Bone marrow (tissue), 2 donors: ENCODE measurements around the gene TMEM154.
"Not testable (repeated sequence)": the region's sequence is repeated elsewhere in the genome, so short reads cannot be mapped to it uniquely, and the experiment has no call there.

Experiments used
- DNase-seq, 2 donors: peaks; one replicate each; lab custom pipeline; 2025; lab: John Stamatoyannopoulos, UW

TMEM154 gene

GRCh38 chr4:152667781-152668180 is 12.0 kb downstream of the TMEM154 start:
- no peak for DNase-seq

GRCh38 chr4:152666946-152667345 is 12.9 kb downstream of the TMEM154 start:
- DNase-seq = no peak

DNA sequence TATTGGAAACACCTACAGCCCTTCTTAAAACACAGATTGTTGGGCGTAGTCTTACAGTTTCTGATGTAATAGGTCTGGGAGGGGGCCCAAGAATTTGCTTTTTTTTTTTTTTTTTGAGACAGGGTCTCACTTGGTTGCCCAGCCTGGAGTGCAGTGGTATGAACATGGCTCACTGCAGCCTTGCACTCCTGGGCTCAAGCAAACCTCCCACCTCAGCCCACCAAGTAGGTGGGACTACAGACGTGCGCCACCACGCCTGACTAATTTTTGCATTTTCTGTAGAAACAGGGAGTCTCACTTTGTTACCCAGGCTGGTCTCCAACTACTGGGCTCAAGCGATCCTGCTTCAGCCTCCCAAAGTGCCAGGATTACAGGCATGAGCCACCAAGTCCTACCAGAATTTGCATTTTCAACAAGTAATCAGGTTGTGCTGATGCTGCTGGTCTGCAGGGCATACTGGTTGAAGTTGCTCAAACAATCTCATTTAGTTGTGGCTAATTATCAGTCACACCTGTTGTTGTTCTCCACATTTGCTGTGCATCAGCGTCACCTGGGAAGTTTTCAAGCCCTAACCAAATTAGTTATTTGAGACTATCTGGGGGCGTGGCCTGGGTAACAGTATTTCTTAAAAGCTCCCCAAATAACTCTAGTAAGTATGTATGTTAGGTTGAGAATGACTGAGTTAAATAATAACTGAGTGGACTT is 14.0 kb downstream of the TMEM154 start:
- DNase-seq = no peak

- DNase-seq = not testable (repeated sequence)
Observed at GRCh38 chr4:152664067-152664378, 15.8 kb downstream of the TMEM154 start.

GRCh38 chr4:152663203-152664066 is 16.4 kb downstream of the TMEM154 start:
- DNase-seq = peak in 1 of 2 donors; percentile 58

- DNase-seq = no peak
Observed at GRCh38 chr4:152661649-152662048, 18.1 kb downstream of the TMEM154 start.

- no peak for DNase-seq
Observed at GRCh38 chr4:152660526-152660925, 19.3 kb downstream of the TMEM154 start.

DNA sequence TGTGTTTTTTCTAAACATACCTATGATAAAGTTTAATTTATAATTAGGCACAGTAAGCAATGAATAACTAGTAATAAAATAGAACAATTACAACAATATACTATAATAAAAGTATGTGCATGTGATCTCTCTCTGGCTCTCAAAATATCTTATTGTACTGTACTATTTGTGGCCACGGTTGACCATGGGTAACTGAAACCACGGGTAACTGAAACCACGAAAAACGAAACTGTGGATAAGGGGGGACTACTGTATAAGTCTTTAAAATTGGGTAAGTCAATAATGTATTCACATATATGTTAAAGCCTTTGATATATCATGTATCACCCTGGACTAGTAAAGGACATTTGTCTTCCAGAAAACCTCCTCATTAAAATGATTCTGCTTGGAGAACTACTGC is 20.0 kb downstream of the TMEM154 start:
- DNase-seq = no peak

DNA sequence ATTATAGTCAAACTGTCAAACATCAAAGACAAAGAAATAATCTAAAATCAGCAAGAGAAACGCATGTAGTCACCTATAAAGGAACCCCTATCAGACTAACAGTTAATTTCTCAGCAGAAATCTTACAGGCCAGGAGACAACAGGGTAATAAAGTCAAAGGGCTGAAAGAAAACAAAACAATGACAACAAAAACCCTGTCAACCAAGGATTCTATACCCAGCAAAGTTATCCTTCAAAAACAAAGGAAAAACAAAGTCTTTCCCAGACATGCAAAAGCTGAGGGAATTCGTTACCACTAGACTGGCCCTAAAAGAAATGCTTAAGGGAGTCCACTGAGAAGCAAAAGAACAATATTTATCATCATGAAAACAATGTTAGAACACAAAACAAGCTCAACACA is 22.1 kb downstream of the TMEM154 start:
- no peak for DNase-seq

- DNase-seq = no peak
Observed at GRCh38 chr4:152655272-152656129, 24.3 kb downstream of the TMEM154 start.

DNA sequence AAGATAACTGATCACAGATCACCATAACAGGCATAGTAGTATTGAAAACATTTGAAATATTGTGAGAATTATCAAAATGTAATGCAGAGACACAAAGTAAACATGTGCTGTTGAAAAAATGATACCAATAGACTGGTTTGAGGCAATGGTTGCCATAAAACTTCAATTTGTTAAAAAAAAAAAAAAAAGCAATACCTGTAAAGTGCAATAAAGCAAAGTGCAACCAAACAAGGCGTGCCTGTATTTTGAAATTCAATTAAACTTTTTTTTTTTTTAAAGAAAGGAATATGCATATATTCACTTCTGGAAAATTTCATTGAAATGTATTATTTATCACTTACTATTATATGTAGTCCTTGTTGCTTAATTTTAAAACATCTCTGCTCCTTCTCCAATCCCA is 27.7 kb downstream of the TMEM154 start:
- no peak for DNase-seq

GRCh38 chr4:152651473-152652060 is 28.2 kb downstream of the TMEM154 start:
- DNase-seq = no peak

DNA sequence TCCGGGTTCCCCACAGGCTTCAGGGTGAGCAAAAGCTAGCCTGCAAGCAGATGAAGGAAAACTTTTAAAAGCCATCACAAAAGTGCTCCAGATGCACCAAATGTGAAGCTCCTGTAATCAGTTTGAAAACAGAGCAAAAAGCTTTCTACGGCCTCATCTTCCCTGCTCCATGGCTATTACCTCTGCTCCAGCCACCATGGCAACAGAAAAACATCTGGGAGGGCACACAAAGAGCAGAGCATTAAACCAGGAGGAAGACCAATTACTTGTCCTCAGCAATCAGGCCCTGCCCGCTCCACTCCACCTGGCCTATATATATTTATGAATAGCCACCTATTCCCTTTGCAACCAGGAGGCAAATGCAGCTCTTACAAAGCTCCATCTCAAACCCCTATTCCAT is 33.6 kb downstream of the TMEM154 start:
- no peak for DNase-seq

DNA sequence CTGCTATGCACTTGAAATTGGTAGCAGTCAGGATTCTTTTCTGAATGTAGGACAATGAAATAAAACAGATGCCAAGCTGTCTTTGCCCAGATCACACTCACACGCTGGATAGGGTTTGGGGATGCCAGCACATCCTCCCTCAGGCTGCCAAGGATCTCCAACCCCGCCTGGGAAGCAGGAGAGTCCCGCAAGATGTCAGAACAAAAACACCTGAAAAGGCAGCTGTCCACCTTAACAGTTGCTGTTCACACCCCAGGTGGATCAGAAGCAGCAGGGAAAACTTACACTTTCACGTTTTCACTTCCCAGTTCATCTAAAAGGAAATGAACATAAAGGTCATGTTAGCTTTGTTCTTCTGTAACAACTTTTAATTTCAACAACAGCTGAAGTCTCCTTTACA is 35.7 kb downstream of the TMEM154 start:
- DNase-seq = no peak

DNA sequence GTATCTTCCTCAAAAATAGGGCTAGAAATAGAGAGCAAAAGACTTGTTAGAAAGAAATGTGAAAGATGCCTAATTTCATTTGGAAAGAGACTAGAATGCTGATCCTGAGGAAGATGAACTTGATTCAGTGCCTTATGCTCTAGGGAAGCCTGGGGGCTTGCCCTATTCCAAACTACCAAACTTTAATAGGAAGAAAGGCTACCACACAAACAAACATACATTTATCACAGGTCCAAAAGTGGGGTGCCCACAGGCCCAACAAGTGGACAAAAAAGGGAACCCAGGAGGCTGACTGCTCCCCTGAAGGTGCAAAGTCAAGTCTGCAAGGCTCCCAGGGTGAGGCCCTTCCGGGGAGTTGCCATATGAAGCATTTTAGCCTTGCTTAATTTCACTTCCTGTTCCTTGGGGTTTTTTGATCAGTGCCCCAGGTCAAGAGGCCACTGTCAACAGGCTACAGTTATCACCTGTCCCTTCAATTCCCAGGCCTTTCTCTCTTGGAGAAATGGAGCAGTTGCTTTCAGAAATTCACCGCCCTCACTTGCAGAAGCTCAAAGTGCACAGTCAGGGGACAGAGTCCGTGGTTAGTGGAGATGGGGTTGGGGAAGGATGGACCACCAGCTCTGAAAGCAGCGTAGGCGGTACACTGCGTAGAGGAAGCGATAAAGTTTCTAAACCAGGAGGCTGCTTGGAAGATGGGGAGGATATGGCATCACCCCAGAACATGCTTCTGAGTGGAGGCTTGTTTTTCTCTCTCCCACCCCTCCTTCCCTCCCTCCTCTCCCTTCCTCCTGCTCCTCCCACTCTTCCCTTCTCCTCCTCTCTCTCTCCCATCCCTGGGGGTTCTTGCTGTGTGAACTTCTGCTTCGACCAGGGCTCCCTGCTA is 36.4 kb downstream of the TMEM154 start:
- peak in 1 of 2 donors; percentile 47 for DNase-seq

DNA sequence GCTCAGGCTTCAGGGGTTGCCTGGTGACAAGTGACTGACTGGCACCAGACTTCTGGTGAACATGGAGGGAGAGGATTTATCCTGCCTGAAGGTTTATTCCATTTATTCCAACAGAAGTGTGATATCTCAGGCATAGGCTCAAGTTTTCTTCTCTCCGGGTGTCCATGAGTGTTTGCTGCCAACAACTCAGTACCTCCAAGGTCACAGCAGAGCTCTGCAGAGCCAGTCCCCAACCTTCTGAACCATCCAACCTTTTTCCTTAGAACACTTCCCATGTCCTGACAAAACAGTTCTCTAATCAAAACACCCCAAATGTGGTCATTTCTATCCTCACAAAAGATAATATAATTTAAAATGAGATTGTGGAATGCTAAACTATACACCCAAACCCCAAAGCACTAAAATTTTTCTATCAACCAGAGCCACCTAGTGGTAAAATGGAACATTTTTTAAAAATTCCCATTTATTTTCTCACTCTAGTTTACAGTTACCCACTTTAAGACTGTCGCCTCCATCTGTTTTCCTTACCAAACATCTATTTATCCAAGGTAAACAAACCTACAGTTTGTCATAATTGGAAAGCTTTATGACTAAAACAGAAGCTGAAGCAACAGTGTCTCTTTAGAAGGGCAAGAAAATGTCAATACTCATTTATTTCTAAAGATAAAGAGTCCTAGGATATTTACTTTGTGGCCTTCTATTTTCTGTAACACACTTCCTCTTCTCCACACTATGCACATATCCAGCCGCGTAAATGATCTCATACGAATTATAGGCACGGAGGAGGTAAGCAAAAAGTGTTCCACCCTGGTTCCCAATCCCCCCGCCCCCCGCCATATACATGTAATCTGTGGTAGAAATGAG is 39.5 kb downstream of the TMEM154 start:
- DNase-seq = peak in 1 of 2 donors; percentile 24

DNA sequence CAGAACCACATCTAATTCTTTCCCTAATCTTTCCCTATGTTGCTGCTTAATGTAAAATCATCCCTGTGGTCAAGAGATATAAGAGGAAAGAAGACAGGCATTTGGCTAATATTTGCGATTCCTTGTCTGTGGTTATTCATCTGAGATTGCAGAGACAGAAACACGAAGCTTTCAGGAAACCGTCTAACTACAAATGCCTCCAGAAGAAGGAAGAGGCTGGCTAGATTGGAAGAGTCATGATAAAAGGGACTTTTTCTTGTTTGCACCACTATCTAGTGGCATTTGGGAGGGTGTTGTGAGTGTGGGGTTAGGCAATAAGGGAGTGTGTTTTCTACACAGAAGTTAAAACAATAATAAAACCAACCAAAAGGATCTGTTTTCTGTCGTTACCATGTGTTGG is 43.9 kb downstream of the TMEM154 start:
- no peak for DNase-seq

DNA sequence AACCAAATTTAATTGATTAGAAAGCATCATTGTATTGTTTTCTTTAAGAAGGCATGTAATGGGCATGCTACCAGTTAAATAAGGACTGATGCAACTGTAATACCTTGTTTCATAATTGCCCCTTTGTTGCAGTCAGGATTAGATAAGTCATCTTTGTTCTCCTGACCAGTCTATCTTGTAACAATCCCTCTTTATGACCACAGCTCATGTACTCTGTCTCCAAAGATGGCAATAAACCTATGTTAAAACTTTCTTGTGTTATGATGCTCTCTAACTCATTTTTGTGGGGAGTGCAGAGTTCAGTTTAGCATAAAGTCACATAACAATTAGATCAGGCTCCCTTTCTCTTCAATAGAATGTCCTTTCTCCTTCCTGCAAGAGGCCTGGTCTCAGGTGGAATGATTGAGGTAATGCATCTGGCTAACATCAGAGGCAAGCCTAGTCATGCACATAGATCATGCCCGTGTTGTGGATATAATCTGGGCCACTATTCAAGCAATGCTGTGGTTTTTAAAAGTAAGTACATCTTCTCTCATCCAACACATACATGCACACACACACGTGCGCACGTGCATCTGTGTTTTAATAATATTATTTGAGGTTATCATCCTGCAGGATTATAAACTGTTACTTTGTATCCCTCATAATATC is 45.6 kb downstream of the TMEM154 start:
- no peak for DNase-seq

GRCh38 chr4:152633118-152633517 is 46.7 kb downstream of the TMEM154 start:
- no peak for DNase-seq

DNA sequence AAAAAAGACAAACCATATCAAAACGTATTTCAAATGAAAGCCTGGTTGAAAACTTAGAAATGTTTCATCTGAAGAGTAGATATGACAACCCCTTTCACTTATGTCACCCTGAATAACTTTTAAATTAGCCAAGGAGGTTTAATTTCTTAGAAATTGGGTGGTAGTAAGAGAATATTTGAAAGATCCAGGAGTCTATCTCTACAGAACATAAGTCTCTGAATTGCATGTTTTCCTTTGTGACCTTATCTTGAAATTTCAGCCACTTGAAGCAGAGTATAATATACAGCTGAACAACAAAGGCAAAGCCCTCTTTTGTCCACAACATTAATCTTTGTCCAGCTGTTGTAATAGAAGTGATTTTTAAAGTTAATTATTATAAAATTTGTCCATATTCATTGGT is 49.5 kb downstream of the TMEM154 start:
- no peak for DNase-seq
